HG03432 (cell line): ENCODE results near the gene OR2AP1.
"Not testable (repeated sequence)": the region's sequence is repeated elsewhere in the genome, so short reads cannot be mapped to it uniquely, and the experiment has no call there.

Source experiments
- ATAC-seq: cut with Tn5 transposase; IDR thresholded peaks from one replicate; pipeline ENCODE4 v1.9.1; 2021; ENCODE audit warnings: mild to moderate bottlenecking, moderate library complexity; ENCODE audit not compliant: unreplicated experiment

Gene OR2AP1

DNA sequence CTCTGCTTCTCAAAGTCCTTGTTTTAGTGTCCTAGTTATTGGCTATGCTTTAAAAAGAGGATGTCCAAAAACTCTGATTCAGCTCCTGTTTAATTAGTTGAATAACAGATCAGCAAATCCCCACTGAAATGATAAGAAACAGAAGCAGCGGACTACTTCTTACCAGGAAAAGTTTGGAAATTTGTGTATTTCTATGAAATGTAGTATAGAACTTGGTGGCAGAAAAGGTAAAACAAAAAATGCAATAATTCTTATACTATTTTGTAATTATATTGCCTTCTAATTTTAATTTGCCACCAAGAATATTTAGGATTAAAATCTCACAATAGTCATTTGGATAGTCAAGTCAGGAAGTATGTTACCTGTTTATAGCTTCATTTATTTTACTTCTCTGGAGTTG is at the start of gene OR2AP1:
OR2AP1 (plus strand) TSS at position 301 of the 400 bp plus-strand sequence. CDS start 1,947 bp downstream, outside the sequence.
- no peak for ATAC-seq

DNA sequence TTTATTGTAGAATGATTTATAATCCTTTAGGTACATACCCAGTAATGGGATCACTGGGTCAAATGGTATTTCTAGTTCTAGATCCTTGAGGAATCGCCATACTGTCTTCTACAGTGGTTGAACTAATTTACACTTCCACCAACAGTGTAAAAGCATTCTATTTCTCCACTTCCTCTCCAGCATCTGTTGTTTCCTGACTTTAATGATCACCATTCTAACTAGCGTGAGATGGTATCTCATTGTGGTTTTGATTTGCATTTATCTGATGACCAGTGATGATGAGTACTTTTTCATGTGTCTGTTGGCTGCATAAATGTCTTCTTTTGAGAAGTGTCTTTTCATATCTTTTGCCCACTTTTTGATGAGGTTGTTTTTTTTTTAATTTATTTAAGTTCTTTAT is 24.0 kb upstream of the OR2AP1 start:
- ATAC-seq: not testable (repeated sequence)

DNA sequence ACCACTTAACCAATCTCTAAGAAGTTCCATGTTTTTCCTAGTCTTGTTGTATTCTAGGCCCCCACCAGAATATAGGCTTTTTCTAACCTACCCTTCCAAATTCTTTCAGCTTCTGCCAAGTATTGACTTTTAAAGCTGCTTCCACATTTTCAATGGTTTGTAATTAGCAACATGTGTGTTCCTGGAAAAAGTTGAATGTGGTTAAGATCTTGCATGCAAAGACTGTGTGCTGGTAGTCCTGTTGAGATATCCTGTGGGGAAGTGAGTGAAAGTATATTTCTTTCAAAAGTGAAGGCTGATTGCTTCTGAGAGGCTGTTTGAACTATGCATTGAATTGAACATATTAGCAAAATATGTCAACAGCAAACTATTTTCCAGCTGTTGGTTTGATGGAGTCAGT is 23.5 kb upstream of the OR2AP1 start:
- ATAC-seq: no peak

DNA sequence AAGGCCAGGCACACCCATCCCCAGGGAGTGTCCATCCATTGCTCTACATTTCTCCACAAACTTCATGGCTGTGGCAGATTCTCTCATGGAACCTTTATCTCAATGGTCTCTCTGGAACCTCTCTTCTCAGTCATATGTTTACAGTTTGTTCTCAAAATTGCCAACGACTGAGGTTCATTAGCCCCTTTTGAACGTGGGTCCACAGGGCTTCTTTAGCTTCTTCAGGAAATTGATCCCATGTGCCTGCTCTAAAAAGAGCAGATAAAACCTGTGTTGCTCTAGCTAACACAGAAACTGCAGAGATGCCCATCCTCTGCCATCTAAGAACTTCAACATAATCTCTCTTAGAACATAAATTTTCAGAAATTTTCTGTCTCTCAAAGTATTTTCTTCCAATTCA is 23.0 kb upstream of the OR2AP1 start, which contains the start of gene OR6C4:
OR6C4 (plus strand) TSS at position 301 of the 400 bp plus-strand sequence. CDS start 1,625 bp downstream, outside the sequence.
- no peak for ATAC-seq

DNA sequence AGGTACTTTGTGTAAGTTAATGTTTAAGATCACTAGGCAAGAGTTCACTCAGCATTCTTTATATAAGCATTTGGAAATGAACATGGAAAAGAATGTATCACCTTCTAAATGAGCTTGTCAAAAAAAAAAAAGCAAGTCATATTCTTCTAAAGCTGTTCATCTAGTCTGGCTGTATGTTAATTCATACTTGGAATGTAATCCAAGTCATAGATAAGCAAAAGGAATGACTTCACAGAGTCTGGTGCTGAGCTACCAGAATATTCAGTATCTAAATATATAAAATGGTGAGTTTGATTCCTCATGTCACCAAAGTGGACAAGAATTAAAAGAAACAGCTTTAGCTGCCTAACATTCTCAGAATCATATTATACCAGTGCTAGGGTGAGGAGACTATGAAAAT is 18.0 kb upstream of the OR2AP1 start:
- ATAC-seq: no peak

DNA sequence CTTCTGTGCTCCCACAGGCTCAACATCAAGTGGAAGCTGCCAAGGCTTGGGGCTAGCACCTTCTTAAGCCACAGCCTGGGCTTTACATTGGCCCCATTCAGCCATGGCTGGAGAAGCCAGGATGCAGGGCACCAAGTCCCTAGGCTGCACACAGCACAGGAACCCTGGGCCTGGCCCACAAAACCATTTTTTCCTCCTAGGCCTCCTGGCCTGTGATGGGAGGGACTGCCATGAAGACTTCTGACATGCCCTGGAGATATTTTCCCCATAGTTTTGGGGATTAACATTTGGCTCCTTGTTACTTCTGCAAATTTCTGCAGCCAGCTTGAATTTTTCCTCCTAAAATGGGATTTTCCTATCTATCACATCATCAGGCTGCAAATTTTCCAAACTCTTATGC is 2.2 kb upstream of the OR2AP1 start:
- ATAC-seq: not testable (repeated sequence)

DNA sequence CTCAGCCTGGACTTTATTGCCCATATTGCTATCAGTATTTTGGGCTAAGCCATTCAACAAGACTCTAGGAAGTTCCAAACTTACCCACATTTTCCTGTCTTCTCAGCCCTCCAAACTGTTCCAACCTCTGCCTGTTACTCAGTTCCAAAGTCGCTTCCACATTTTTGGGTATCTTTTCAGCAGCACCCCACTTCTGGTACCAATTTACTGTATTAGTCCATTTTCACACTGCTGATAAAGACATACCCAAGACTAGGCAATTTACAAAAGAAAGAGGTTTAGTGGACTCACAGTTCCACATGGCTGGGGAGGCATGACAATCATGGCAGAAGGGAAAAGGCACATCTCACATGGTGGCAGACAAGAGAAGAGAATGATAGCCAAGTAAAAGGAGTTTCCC is 1.6 kb upstream of the OR2AP1 start:
- not testable (repeated sequence) for ATAC-seq

DNA sequence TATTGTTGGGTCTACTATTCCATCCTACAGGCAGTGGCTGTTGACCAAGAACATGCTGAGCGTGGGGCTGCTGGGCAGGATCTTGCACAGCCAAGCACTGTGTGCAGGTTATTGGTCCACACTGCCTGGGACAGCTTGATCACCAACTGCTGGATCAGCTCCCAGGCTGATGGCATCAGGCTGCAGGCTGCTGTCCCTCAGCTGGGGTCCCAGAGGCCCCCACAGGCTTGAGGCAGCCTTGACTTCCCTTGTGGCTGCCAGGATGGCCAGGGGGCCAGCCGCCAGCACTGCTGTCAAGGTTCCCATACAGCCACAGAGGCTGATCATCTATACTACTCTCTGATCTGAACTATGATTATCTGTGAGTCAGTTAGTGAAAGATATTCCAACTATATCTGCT is 9.8 kb downstream of the OR2AP1 start:
- ATAC-seq: no peak

DNA sequence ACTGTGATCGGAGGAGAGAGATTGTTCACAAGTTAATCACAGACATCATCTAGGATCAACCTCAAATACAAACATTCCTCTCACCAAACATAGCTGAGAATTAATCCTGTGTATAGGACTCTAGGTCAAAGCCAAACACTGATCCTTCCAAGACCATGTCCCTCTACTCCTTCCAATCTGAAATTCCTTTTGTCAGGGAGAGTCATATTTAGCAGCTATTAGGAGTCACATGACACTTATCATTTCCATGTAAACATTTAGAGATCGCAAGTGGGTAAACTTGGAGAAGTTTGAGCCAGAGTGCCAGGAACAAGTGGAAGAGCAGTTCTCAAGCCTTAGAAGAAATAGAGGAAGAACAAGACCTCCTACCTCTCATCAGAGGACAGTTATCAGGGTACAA is 13.5 kb downstream of the OR2AP1 start:
- ATAC-seq: no peak

DNA sequence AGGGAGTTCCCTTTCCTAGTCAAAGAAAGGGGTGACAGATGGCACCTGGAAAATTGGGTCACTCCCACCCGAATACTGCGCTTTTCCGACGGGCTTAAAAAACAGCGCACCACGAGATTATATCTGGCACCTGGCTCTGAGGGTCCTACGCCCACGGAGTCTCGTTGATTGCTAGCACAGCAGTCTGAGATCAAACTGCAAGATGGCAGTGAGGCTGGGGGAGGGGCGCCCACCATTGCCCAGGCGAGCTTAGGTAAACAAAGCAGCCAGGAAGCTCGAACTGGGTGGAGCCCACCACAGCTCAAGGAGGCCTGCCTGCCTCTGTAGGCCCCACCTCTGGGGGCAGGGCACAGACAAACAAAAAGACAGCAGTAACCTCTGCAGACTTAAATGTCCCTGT is 17.9 kb downstream of the OR2AP1 start:
- not testable (repeated sequence) for ATAC-seq

DNA sequence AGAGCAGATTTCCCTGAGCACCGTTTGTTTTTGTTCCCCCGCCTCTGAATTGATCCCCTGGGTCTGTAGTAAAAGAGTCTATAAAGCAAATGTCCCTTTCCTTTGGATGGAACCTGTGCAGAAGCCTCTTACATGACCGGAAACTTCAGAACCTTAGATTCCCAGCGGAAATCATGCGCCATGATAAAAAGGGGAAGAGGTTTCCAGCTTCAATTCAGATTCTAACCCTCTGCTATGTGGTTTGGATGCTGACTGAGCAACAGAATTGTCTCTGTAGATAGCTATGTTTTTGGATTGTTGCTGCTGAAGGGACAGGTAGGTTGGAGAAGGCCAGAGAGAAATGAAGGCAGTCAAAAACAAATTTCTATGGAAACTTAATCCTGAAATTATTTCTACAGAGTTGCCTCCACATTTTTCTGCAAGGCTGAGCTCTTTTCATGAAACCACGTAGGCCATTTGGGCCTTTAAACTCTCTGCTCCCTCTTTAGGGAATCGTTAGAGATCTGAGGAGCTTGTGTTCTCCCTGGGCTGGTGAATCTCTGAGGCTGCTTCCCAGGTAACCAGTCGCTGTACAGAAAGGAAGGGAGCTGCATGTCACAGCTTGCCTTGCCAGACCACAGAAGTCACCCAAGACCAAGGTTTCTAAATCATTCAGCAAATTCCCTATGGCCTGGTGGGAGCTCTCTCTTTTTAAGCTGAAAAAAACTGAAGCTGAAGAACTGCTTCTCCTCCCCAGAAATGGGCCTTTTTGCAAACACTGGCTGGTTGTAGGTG is 35.7 kb downstream of the OR2AP1 start:
- ATAC-seq: no peak

DNA sequence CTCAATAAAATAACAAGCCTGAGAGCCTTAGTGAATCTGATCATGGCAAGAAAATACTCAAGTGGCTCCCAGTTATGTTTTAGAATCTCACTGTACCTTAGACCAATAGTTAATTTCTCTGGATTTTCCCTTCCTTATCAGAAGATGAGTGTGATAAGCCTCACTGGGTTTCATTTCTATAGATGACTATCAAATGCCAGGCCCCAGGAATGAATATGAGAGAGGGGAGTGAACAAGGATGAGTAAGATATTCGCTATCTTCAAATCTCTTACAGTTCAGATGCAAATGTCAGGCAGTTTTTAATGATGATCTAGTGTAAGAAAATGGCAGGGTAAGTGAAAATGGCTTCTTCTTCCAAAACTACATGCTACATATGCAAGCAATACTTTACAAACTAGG is 38.3 kb downstream of the OR2AP1 start:
- peak; percentile 39 for ATAC-seq

DNA sequence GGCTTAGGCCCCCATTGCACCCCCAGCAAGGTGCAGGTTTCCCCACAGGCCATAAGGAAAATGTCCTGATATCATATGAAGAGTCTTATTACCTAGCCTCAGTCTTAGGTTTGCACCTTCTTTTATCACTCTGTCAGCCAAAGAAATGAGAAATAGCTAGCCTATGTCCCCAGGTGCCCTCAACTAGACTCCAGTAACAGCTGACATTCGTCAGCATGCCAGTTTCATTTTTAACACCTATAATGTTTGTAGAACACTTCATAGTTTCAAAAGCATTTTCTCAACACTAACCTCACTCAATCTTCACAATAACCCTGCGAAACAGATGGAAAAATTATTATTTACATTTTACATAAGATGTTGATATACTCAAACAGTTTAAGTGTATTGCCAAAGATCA is 40.4 kb downstream of the OR2AP1 start:
- peak; percentile 61 for ATAC-seq

DNA sequence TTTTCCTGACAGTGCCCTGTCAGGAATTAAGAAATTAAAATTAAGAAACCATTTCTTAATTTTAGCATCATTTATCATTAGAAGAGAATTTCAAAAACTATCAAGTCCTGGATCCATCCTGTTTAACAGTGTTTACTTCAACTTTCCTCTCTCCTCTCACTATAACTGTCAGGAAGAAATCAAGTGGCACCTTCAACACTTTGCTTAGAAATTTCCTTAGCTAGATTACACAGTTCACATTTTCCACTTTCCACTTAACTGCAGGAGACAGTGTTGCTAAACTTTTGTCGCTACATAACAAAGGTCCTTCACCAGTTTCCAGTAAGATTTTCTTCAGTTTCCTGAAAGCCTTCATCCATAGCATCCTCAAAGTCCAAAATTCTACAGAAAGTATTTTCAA is 42.5 kb downstream of the OR2AP1 start:
- ATAC-seq: no peak

DNA sequence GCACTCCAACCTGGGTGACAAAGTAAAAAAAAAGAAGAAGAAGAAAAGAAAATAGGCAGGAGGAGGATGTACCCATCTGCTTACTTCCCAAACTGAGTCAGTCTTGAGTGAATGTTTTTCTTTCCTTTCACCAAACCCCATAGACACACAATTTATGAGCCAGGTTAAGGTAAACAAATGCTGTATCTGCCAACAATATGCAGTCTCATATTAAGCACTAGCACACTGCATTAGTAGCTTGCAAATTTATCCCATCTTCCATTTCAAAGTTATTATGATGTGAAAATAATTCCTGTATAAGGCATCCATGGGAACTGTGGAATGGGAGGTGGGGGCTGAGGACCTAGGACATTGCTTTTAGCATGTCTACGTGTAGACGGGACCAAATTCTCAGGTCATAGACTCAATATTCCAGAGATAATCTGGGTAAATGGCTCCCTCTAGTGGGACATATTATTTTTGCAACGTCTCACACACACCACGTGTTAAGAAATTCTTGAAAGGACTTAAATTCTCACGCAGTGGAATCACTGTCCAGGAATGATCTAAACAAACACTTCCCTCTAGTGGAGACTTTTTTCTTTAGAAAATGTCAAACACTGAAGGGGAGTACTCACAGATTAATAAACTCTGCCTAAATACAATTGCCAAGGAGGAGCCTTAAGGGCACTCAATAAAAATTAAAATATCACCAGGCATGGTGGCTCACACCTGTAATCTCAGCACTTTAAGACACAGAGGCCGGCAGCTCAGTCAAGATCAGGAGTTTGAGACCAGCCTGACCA is 47.3 kb downstream of the OR2AP1 start:
- ATAC-seq: peak; percentile 83

DNA sequence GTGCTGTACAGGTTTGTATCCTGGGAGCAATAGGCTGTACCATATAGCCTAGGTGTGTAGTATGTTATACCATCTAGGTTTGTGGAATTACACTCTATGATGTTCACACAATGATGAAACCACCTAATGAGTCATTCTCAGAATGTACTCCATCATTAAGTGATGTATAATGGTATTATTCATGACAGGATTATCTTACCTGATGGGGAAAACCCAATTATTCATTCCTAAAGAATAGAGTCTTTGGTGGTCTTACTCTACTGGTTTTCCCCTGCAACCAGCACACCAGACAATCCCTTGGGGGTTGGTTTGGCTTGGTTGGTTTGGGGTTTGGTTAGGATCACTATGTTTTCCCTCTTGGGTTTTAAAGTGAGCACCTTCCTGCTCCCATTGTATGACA is 51.8 kb downstream of the OR2AP1 start:
- ATAC-seq: peak; percentile 64
